ENCODE data around the gene DNAH14.
"Not testable (repeated sequence)": the region's sequence is repeated elsewhere in the genome, so short reads cannot be mapped to it uniquely, and the experiment has no call there.

DNAH14 gene

DNA sequence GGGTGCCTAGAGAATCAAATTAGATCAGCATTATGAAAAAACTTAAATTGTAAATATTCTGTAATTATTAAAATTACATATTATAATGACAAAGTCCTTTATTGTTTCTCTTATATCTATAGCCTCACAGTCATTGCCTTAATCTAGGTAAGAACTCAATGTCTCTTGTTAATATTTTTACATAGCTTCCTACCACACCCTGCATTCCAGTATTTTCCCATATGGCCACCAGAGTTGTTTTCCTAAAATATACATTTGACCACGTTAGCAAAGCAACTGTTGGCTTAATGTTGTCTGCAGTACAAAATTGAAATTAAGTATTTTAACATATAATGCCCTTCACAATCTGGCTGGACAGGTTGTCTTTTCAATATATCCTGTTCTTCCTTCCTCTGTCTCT is 230.3 kb downstream of the DNAH14 start:
- DNase-seq: no peak

- DNase-seq: not testable (repeated sequence)
Measured at GRCh38 chr1:225177409-225177808, 247.9 kb downstream of the DNAH14 start.

DNA sequence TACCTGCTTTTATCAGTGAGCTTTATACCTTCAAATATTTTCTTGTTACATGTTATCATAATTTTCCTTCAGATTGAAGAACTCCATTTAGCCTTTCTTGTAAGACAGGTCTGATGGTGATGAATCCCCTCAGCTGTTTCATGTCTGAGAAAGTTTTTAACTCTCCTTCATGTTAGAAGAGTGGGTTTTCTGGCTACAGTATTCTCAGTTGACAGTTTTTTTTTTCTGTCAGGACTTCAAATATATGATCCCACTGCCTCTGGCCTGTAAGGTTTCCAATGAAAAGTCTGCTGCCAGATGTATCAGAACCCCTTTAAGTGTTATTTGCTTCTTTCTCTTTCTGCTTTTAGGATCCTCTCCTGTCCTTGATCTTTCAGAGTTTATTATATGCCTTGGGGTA is 250.2 kb downstream of the DNAH14 start:
- DNase-seq: no peak

- DNase-seq: no peak
Measured at GRCh38 chr1:225182716-225183115, 253.2 kb downstream of the DNAH14 start.

DNA sequence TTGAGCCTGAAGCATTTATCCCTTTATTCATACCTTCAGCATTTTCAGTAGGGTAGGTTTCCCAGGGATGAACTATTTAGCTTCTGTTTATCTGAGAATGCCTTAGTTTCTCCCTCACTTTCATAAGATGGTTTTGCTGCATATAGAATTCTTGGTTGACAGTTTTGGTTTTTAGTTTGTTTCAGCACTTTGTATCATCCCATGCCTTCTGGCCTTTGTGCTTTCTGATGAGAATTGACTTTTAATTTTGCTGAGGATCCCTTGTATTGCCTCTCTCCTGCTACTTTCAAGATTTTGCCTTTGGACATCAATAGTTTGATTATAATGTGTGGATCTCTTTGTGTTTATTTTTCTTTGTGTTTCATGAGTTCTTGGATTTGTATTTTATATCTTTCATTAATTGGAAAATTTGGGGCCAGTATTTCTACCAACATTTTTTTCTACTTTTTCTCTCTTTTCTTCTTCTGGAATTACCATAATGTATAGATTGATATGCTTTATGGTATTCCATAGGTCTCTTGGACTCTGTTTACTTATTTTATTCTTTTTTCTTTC is 261.8 kb downstream of the DNAH14 start:
- no peak for DNase-seq

DNA sequence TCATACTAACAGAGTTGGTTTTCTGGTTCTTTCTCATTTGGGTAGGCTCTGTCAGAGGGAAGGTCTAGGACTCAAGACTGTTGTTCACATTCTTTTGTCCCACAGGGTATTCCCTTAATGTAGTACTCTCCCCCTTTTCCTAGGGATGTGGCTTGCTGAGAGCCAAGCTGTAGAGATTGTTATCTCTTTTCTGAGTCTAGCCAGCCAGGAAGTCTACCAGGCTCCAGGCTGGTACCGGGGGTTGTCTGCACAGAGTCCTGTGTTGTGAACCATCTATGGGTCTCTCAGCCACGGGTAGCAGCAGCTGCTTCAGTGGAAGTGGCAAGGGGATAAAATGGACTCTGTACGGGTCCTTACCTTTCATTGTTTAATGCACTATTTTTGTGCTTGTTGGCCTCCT is 272.0 kb downstream of the DNAH14 start:
- DNase-seq: no peak

- DNase-seq: no peak
Measured at GRCh38 chr1:225207791-225208190, 278.3 kb downstream of the DNAH14 start.

GRCh38 chr1:225209153-225209552 is 279.7 kb downstream of the DNAH14 start:
- DNase-seq: no peak

DNA sequence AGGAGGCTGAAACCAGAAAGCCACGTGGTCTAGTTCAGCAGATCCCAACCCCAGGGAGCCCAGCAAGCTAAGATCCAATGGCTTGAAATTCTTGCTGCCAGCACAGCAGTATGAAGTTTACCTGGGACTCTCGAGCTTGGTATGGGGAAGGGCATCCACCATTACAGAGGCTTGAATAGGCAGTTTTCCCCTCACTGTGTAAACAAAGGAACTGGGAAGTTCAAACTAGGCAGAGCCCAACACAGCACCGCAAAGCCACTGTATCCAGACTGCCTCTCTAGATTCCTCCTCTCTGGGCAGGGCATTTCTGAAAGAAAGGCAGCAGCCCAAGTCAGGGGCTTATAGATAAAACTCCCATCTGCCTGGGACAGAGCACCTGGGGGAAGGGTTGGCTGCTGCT is 280.7 kb downstream of the DNAH14 start:
- not testable (repeated sequence) for DNase-seq

DNA sequence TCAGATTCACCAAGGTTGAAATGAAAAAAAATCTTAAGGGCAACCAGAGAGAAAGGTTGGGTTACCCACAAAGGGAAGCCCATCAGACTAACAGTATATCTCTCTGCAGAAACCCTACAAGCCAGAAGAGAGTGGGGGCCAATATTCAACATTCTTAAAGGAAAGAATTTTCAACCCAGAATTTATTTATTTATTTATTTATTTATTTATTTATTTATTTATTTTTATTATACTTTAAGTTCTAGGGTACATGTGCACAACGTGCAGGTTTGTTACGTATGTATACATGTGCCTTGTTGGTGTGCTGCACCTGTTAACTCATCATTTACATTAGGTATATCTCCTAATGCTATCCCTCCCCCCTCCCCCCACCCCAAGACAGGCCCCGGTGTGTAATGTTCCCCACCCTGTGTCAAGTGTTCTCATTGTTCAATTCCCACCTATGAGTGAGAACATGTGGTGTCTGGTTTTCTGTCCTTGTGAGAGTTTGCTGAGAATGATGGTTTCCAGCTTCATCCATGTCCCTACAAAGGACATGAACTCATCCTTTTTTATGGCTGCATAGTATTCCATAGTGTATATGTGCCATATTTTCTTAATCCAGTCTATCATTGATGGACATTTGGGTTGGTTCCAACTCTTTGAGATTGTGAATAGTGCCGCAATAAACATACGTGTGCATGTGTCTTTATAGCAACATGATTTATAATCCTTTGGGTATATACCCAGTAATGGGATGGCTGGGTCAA is 282.4 kb downstream of the DNAH14 start:
- not testable (repeated sequence) for DNase-seq

DNA sequence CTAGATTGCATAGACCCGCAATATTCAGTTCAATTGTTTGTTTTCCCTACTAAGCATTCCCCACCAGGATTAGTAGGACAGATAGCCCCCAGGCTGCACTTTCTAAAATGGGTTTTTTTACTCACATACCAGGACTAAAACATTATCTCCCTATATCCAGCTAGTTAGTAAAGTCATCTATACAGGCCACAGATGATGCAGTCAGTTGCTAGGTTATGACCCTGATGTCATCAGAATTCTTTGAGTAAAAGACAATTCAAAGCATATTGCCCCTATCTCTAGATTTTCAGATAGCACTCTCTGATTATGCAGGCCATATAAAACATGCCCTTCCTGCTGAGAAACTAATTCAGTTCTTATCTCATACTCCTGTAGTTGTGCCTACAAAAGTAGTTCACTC is 294.8 kb downstream of the DNAH14 start:
- DNase-seq: no peak

- no peak for DNase-seq
Measured at GRCh38 chr1:225225681-225226080, 296.2 kb downstream of the DNAH14 start.

DNA sequence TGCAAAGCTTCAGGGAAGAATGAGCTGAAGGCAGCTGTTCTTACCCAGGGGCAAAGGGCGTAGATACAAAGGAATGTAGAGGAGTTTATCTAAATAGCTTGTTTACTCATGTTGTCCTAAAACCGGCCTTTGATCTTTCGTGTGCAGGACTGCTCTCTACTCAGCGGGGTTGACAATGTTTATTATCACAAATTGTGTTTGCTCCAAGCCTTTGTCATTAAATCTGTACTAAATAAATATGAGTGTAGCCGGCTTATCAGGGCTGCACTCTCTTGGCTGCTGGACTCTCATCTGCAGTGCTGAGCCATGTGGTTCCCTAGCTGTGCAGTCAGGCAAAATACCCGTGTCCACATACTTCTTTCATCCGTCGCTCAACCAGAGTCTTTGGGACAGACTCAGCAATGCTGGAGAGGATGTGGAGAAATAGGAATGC is 299.4 kb downstream of the DNAH14 start:
- no peak for DNase-seq

DNA sequence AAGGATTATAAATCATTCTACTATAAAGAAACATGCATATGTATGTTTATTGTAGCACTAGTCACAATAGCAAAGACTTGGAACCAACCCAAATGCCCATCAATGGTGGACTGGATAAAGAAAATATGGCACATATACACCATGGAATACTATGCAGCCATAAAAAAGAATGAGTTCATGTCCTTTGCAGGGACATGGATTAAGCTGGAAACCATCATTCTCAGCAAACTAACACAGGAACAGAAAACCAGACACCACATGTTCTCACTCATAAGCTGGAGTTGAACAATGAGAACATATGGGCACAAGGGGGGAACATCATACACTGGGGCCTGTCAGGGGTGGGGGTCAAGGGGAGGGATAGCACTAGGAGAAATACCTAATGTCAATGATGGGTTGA is 300.0 kb downstream of the DNAH14 start:
- not testable (repeated sequence) for DNase-seq

GRCh38 chr1:225230483-225230882 is 301.0 kb downstream of the DNAH14 start:
- DNase-seq: no peak

DNA sequence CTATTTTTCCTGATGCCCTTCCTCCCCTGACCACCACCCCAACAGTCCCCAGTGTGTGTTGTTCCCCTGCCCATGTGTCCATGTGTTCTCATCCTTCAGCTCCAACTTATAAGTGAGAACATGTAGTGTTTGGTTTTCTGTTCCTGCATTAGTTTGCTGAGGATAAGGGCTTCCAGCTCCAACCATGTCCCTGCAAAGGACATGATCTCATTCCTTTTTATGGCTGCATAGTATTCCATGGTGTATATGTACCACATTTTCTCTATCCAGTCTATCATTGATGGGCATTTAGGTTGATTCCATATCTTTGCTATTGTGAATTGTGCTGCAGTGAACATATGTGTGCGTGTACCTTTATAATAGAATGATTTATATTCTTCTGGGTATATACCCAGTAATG is 303.5 kb downstream of the DNAH14 start:
- DNase-seq: not testable (repeated sequence)

DNA sequence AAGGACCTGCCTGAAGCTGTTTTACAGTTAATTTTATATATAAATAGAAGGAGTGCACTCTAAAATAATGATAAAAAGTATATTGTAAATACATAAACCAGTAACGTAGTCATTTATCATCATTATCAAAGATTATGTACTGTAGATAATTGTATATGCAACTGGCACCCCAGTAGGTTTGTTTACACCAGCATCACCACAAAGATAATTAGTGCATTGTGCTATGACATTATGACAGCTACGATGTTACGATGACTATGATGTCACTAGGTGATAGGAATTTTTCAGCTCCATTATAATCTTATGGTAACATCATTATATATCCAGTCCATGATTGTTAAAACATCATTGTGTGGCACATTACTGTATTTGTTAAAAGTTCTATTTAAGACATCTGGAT is 313.1 kb downstream of the DNAH14 start:
- no peak for DNase-seq

DNA sequence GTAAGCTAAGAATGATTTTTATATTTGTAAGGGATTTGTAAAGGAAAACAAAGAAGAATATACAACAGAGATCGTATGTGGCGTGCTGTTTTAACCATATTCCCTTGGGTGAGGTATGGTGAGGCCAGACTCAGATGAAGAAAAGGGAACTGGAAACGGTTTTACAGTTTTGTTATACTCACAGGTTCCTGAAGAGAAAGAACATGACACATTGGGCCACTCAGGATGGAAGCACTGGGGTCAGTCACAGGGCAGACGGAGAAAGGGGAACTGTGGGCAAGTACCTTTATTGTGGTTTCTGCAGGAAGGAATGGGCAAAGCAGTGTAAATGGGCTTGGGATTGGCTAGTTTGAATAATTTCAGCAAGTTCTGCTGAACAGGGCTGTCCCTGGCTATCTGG is 321.0 kb downstream of the DNAH14 start:
- no peak for DNase-seq

GRCh38 chr1:225253173-225253572 is 323.7 kb downstream of the DNAH14 start:
- no peak for DNase-seq

DNA sequence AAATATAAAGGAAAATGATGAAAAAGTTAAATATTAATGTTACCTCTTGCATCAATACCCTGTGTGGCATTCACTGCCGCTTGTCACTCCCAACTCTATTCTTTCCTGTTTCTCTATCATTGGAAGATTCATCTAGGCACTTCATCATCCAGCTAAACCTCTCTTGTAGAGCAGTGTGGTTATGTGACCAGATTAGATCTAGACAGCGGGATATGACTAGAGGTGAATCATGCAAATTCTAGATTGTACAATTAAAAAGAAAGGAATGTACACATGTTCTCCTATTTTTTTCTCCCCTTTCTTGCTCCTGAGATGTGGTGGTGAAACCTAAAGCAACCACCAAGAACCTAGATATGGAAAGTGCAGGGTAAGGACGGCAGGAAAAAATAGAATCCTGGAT is 324.3 kb downstream of the DNAH14 start:
- no peak for DNase-seq

GRCh38 chr1:225254676-225255075 is 325.2 kb downstream of the DNAH14 start:
- no peak for DNase-seq

GRCh38 chr1:225257081-225257480 is 327.6 kb downstream of the DNAH14 start:
- DNase-seq: no peak

GRCh38 chr1:225258811-225259210 is 329.3 kb downstream of the DNAH14 start:
- no peak for DNase-seq

DNA sequence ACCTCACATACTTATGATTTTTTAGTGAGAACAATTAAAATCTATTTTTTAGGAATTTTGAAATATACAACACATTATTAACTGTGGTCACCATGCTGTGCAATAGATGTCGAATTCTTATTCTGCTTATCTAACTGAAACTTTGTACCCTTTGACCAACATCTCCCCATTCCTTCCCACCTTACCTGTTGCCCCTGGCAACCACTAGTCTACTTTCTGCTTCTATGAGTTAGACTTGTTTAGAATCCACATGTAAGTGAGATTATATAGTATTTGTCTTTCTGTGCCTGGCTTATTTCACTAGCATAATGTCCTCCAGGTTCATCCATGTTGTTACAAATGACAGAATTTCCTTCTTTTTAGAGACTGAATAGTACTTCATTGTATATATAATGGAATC is 330.1 kb downstream of the DNAH14 start:
- DNase-seq: no peak

- no peak for DNase-seq
Measured at GRCh38 chr1:225260319-225260718, 330.8 kb downstream of the DNAH14 start.
